Right lobe of liver (tissue), 6 donors: Measurements from ENCODE around the gene CBLN4. TPM values are rescaled to one million over a fixed set of nuclear protein-coding genes. Genes with fewer than 3 reads are reported as not detected.

Experiments
- ATAC-seq, 4 donors: fragments of 200-7000 bp; cut with Tn5 transposase; one replicate each; pipeline ENCODE4 v1.9.1; 2020; ENCODE audit warnings: mild to moderate bottlenecking in 4 of 4, moderate library complexity in 4 of 4
- DNase-seq, 3 donors: peaks; one replicate each; pipeline ENCODE4 v3.0.0-alpha.2; 2020
- H3K27ac ChIP-seq, 3 donors: fragments of 200-600 bp; one replicate each; pipeline ENCODE4 v1.8.0; 2022
- H3K27me3 ChIP-seq, 2 donors: fragments of 200-600 bp; one replicate each; pipeline ENCODE4 v1.8.0; 2022
- H3K36me3 ChIP-seq, 4 donors: fragments of 200-600 bp; sonication (generic) in 1 of 4; one replicate each; pipeline versions ENCODE4 v1.5.1 to v1.8.0; 2017 to 2022; ENCODE audit warnings: control low read depth in 1 of 4
- H3K4me1 ChIP-seq, 4 donors: fragments of 200-600 bp; sonication (generic) in 1 of 4; one replicate each; pipeline versions ENCODE4 v1.5.1 to v1.8.0; 2017 to 2022; ENCODE audit warnings: control low read depth in 1 of 4
- H3K4me3 ChIP-seq, 3 donors: fragments of 200-600 bp; one replicate each; pipeline ENCODE4 v1.8.0; 2022
- H3K9me3 ChIP-seq, 4 donors: fragments of 200-600 bp; sonication (generic) in 1 of 4; one replicate each; pipeline versions ENCODE4 v1.5.1 to v1.8.0; 2017 to 2022; ENCODE audit warnings: control low read depth in 1 of 4
- CTCF ChIP-seq, 4 donors: fragments of 200-600 bp in 3 of 4; fragments of 450-650 bp in 1 of 4; IDR thresholded peaks; one replicate each; pipeline versions ENCODE4 v1.5.1 to v1.8.0; 2016 to 2022; ENCODE audit warnings: antibody characterized with exemption in 4 of 4, mild to moderate bottlenecking in 2 of 4
- POLR2A ChIP-seq: fragments of 450-650 bp; IDR thresholded peaks from one replicate; pipeline ENCODE4 v1.6.1; 2017; ENCODE audit warnings: antibody characterized with exemption, mild to moderate bottlenecking
- WGBS: methylation state at CpG from one replicate; pipeline ENCODE4 v1.1.6; 2018; ENCODE audit warnings: low coverage, low lambda C conversion rate; ENCODE audit not compliant: insufficient coverage; ENCODE audit errors: missing lambda C conversion rate; 5-methylcytosine and 5-hydroxymethylcytosine counted together
- intact Hi-C, 2 donors: fragments of 100-400 bp; cut with DNase I; formaldehyde crosslinking; loops; one replicate each; pipeline versions ENCODE4 v1.11.2 to v1.14.1; 2022
- long read RNA-seq: library from polyadenylated mRNA; unstranded; transcript quantifications from one replicate; pipeline ENCODE4 v2.0.0, GENCODE V29; 2019
- total RNA-seq, 6 experiments: library from RNA; depleted of rRNA in 2 of 6; stranded (reverse); fragments of >200 nt in 2 of 6; fragmentation: NEBNext Ultra II Directional in 3 of 6; extraction: Animal tissue kit (Norgen Biotek cat#: 25700) in 3 of 6; gene quantifications; one replicate each; pipeline versions ENCODE4 v1.1.0 to v1.2.4, GENCODE V29; 2016 to 2023
- donor health status: DM: no; HTN: yes; CAD: no.
- donor health status: DM: no; HTN: no; CAD: no.
- donor health status: DM: no; HTN: no; CAD: no.
- donor health status: DM: no; HTN: yes; CAD: no.
- donor health status: DM: no; HTN: yes; CAD: no.

The CBLN4 gene
- total RNA-seq: under 1 TPM in 2 of 6 experiments, not detected in 4; 0.20 to 0.23 TPM
- long read RNA-seq: 0 reads

GRCh38 chr20:56005389-56005715 lies at the start of gene CBLN4:
Gene CBLN4, minus strand, starts transcription at chr20:56005519. Its CDS starts 1,348 bp downstream, at chr20:56004171.
- no peak for DNase-seq
- Histone ChIP-seq H3K36me3 (no peaks in the 10 kb centered on the region), H3K9me3 (no peaks in the 10 kb centered on the region), H3K27ac (no peak within 1 kb of the TSS), H3K4me1 (peaks cover 0 to 42% (median 12%) of the 10 kb centered on the region in 4 donors), H3K27me3 (peaks cover 0 to 26% of the 10 kb centered on the region in 2 donors), H3K4me3 (no peak within 1 kb of the TSS)
- 6% methylated on average over 2 of the region's 29 CpGs for WGBS
- no peak for ATAC-seq
- intact Hi-C loops: no loop called here
- TF ChIP-seq CTCF (IDR thresholded peaks at IDR 0.05): no peak
- TF ChIP-seq POLR2A: no peak

- no peaks in the 10 kb centered on the region for H3K4me1 ChIP-seq
- no peaks in the 10 kb centered on the region for H3K27me3 ChIP-seq
- DNase-seq (no peak), ATAC-seq (no peak)
- H3K4me3 ChIP-seq: no peak overlapping the region
- no peak overlapping the region for H3K27ac ChIP-seq
- WGBS: 89% methylated on average over 6 of the region's 6 CpGs
- intact Hi-C loops: no loop called here
- no peak for TF ChIP-seq POLR2A
- no peak for TF ChIP-seq CTCF (IDR thresholded peaks at IDR 0.05)
- H3K36me3 ChIP-seq: no peaks in the 10 kb centered on the region
- no peaks in the 10 kb centered on the region for H3K9me3 ChIP-seq
These were observed 37.9 kb upstream of the CBLN4 start for GRCh38 chr20:56043227-56043626.

- Histone ChIP-seq H3K9me3 (peaks cover 0 to 5% (median 0%) of the 10 kb centered on the region in 4 donors), H3K36me3 (no peaks in the 10 kb centered on the region), H3K4me3 (no peak overlapping the region), H3K27ac (no peak overlapping the region), H3K4me1 (no peaks in the 10 kb centered on the region), H3K27me3 (no peaks in the 10 kb centered on the region)
- intact Hi-C loops: no loop called here
- ATAC-seq (no peak), DNase-seq (no peak)
- 28% methylated on average over 3 of the region's 3 CpGs for WGBS
- TF ChIP-seq POLR2A: no peak
- no peak for TF ChIP-seq CTCF (IDR thresholded peaks at IDR 0.05)
These were observed 26.9 kb upstream of the CBLN4 start for GRCh38 chr20:56032251-56032650.

- Histone ChIP-seq H3K9me3 (no peaks in the 10 kb centered on the region), H3K4me1 (peaks cover 0 to 8% (median 0%) of the 10 kb centered on the region in 4 donors), H3K27me3 (no peaks in the 10 kb centered on the region), H3K4me3 (no peak overlapping the region), H3K36me3 (no peaks in the 10 kb centered on the region), H3K27ac (no peak overlapping the region)
- 64% methylated on average over 2 of the region's 2 CpGs for WGBS
- no peak for TF ChIP-seq POLR2A
- TF ChIP-seq CTCF (IDR thresholded peaks at IDR 0.05): no peak
- no peak for DNase-seq
- intact Hi-C loops: no loop called here
- ATAC-seq: no peak
These were observed 13.4 kb upstream of the CBLN4 start for GRCh38 chr20:56018716-56019115.

- ATAC-seq (peak in 3 of 4 donors; percentile 54 to 67 (median 63)), DNase-seq (no peak)
- no peaks in the 10 kb centered on the region for H3K27me3 ChIP-seq
- no peak overlapping the region for H3K27ac ChIP-seq
- H3K36me3 ChIP-seq: no peaks in the 10 kb centered on the region
- TF ChIP-seq POLR2A (no peak), CTCF (IDR thresholded peaks at IDR 0.05) (no peak)
- intact Hi-C loops: no loop called here
- peaks cover 0 to 8% (median 0%) of the 10 kb centered on the region in 4 donors for H3K4me1 ChIP-seq
- no peaks in the 10 kb centered on the region for H3K9me3 ChIP-seq
- H3K4me3 ChIP-seq: no peak overlapping the region
- 17% methylated on average over 3 of the region's 3 CpGs for WGBS
These were observed 12.9 kb upstream of the CBLN4 start for GRCh38 chr20:56018194-56018593.
